ENCODE measurements around the gene BMP6. TPM values are rescaled to one million over a fixed set of nuclear protein-coding genes. Genes with fewer than 3 reads are reported as not detected.

The BMP6 gene
- total and polyA plus RNA-seq, 2 of the 8 experiments (the other 6 are each of a cell fraction or from before 2014, with no cell fraction given): 2.0 to 2.1 TPM

GRCh38 chr6:7687145-7688111 is 38.5 kb upstream of the BMP6 start (continued):
- TF ChIP-seq SAP30 (IDR thresholded peaks at IDR 0.05; ENCODE audit: insufficient read depth, insufficient replicate concordance, low read length): no peak

Data from H1 (cell line).